Endothelial cell of umbilical vein (primary cell): ENCODE results near the gene MBD2. TPM values are rescaled to one million over a fixed set of nuclear protein-coding genes. Genes with fewer than 3 reads are reported as not detected.
A peak's percentile ranks its signal among the peaks of the same experiment; 100 is the strongest.
"Not testable (repeated sequence)": the region's sequence is repeated elsewhere in the genome, so short reads cannot be mapped to it uniquely, and the experiment has no call there.

ENCODE experiments used
- BruUV-seq: library from RNA; stranded (reverse); fragments of 400-500 nt; replicated peaks from 2 replicates; lab custom pipeline; 2021; lab: Mats Ljungman, UMichigan
- CTCF ChIA-PET: fragments of 300-600, 350-600 bp; sonication (Branson Sonifier 250); formaldehyde crosslinking; loops from one replicate; lab custom pipeline; 2021; ENCODE audit warnings: antibody characterized with exemption, inconsistent platforms; lab: Charles Lee
- POLR2A ChIA-PET: fragments of 300-600, 350-600 bp; sonication (Branson Sonifier 250); formaldehyde crosslinking; loops from one replicate; lab custom pipeline; 2021; ENCODE audit warnings: antibody characterized with exemption, inconsistent platforms; lab: Charles Lee
- DNase-seq: peaks from one replicate; pipeline ENCODE4 v3.0.0-alpha.2; 2011; ENCODE audit warnings: low read depth, low spot score
- FAIRE-seq: peaks from 2 replicates; lab custom pipeline; 2011; peaks lifted over from hg19 to GRCh38; lab: Jason Lieb, UNC
- H2AFZ ChIP-seq: 2 replicates; pipeline ENCODE4 v1.6.0; 2012; ENCODE audit warnings: low read depth, low read length, control low read depth, inconsistent platforms
- H3K27ac ChIP-seq: 2 replicates; pipeline ENCODE4 v1.5.1; 2011; ENCODE audit warnings: low read depth, mild to moderate bottlenecking, control low read depth, low read length, moderate library complexity; ENCODE audit not compliant: insufficient read depth
- H3K27me3 ChIP-seq, 2 experiments: 2 replicates each; pipeline versions ENCODE4 v1.6.0 to v1.6.1; 2011; ENCODE audit warnings: low read length in 2 of 2, mixed read lengths in 1 of 2; ENCODE audit not compliant: control insufficient read depth in 2 of 2, insufficient read depth in 2 of 2
- H3K36me3 ChIP-seq, 2 experiments: 2 replicates in 1 of 2; 3 replicates in 1 of 2; pipeline ENCODE4 v1.5.1; 2011; ENCODE audit warnings: low read length in 2 of 2, mild to moderate bottlenecking in 1 of 2, moderate library complexity in 1 of 2; ENCODE audit not compliant: control insufficient read depth in 2 of 2, insufficient read depth in 2 of 2; ENCODE audit errors: extremely low read depth in 1 of 2
- H3K4me1 ChIP-seq: 3 replicates; pipeline ENCODE4 v1.5.1; 2011; ENCODE audit warnings: mild to moderate bottlenecking, low read length; ENCODE audit not compliant: control insufficient read depth, insufficient read depth; ENCODE audit errors: extremely low read depth
- H3K4me2 ChIP-seq: 2 replicates; pipeline ENCODE4 v1.6.1; 2011; ENCODE audit warnings: low read length, control low read depth, mixed read lengths; ENCODE audit not compliant: insufficient read depth
- H3K4me3 ChIP-seq, 3 experiments: fragments of 200-600 bp in 1 of 3; sonication (generic), shearing (Covaris generic) in 1 of 3; replicated peaks in 1 of 3; 2 replicates each; pipeline ENCODE4 v1.5.1; 2011 to 2016; ENCODE audit warnings: control low read depth in 3 of 3, low read length in 3 of 3, mild to moderate bottlenecking in 2 of 3, inconsistent platforms in 1 of 3, low read depth in 1 of 3, moderate library complexity in 1 of 3; ENCODE audit not compliant: insufficient read depth in 1 of 3
- H3K79me2 ChIP-seq: 2 replicates; pipeline ENCODE4 v1.6.0; 2012; ENCODE audit warnings: low read length, inconsistent platforms; ENCODE audit not compliant: control insufficient read depth, insufficient read depth
- H3K9ac ChIP-seq: replicated peaks from 2 replicates; pipeline ENCODE3; 2011; ENCODE audit warnings: low read length, control low read depth; ENCODE audit not compliant: insufficient read depth; ENCODE audit errors: extremely low read depth
- H3K9me1 ChIP-seq: replicated peaks from 3 replicates; pipeline ENCODE4 v1.6.0; 2011; ENCODE audit warnings: mild to moderate bottlenecking, low read length; ENCODE audit not compliant: control insufficient read depth, insufficient read depth; ENCODE audit errors: extremely low read depth
- H3K9me3 ChIP-seq: replicated peaks from 2 replicates; pipeline ENCODE4 v1.5.1; 2012; ENCODE audit warnings: low read length, inconsistent platforms; ENCODE audit not compliant: control insufficient read depth, insufficient read depth
- H4K20me1 ChIP-seq: replicated peaks from 2 replicates; pipeline ENCODE3; 2011; ENCODE audit warnings: mild to moderate bottlenecking, low read length; ENCODE audit not compliant: control insufficient read depth, insufficient read depth; ENCODE audit errors: extremely low read depth
- EZH2 ChIP-seq: IDR thresholded peaks from 2 replicates; pipeline ENCODE4 v1.6.1; 2012; ENCODE audit warnings: borderline replicate concordance, low read depth, mild to moderate bottlenecking, moderate library complexity, low read length, inconsistent platforms; ENCODE audit not compliant: severe bottlenecking
- FOS ChIP-seq: IDR thresholded peaks from 2 replicates; pipeline ENCODE4 v1.6.1; 2011; ENCODE audit warnings: mild to moderate bottlenecking, low read length, moderate library complexity, borderline replicate concordance; ENCODE audit not compliant: insufficient read depth
- GATA2 ChIP-seq: IDR thresholded peaks from 2 replicates; pipeline ENCODE4 v1.7.0; 2011; ENCODE audit warnings: low read depth, mild to moderate bottlenecking, moderate library complexity, mixed read lengths, low read length; ENCODE audit not compliant: insufficient read length, insufficient read depth
- JUN ChIP-seq: IDR thresholded peaks from 2 replicates; pipeline ENCODE4 v1.6.1; 2011; ENCODE audit warnings: borderline replicate concordance, low read depth; ENCODE audit not compliant: insufficient read length, insufficient read depth
- MYC ChIP-seq: IDR thresholded peaks from one replicate; pipeline ENCODE4 v1.6.1; 2011; ENCODE audit warnings: mild to moderate bottlenecking, low read depth, low read length
- POLR2A ChIP-seq: IDR thresholded peaks from 2 replicates; pipeline ENCODE4 v1.6.1; 2012; ENCODE audit warnings: low read depth, mild to moderate bottlenecking, control low read depth, low read length
- dilution Hi-C: fragments of 300-500 bp; cut with MboI; formaldehyde crosslinking; loops from one replicate; pipeline ENCODE4 v1.15.0; 2019; ENCODE audit warnings: low sequenced_read_pairs; ENCODE audit not compliant: extremely low pct_ligation_motif_present
- intact Hi-C: fragments of 100-400 bp; cut with micrococcal nuclease; formaldehyde crosslinking; loops from one replicate; pipeline ENCODE4 v1.10.0; 2022
- polyA plus RNA-seq, 4 experiments: library from polyadenylated mRNA; depleted of rRNA in 3 of 4; stranded (reverse) in 3 of 4; unstranded in 1 of 4; fragments of >200 nt; gene quantifications; 2 replicates each; pipeline versions ENCODE4 v1.2.1 to v1.2.3, GENCODE V29; 2011 to 2012; ENCODE audit warnings: missing spikeins in 1 of 4
- total RNA-seq: library from RNA; stranded (reverse); gene quantifications from 2 replicates; pipeline ENCODE4 v1.2.3, GENCODE V29; 2021

The MBD2 gene
- total and polyA plus RNA-seq, 2 donors (not counting 3 experiments of a cell fraction or from before 2014, with no cell fraction given) = 86.8 to 110 TPM

- TF ChIP-seq EZH2 (no peak), POLR2A (no peak), GATA2 (no peak), FOS (peak; percentile 7), MYC (no peak), JUN (peak; percentile 30)
- CTCF ChIA-PET = interaction anchor here (1.0 kb wide), 1 partner anchor 24 kb away, joined by 3 read pairs; no protein-coding TSS in a partner anchor
- H3K27ac ChIP-seq = no peak overlapping the region
- no peak overlapping the region for H3K4me3 ChIP-seq
- H3K4me1 ChIP-seq = peaks cover 2% of the 10 kb centered on the region
- no peak overlapping the region for H3K9ac ChIP-seq
- no peak for FAIRE-seq
- dilution Hi-C loops = no loop called here
- peak; percentile 76 for DNase-seq
- intact Hi-C loops = no loop called here
- H3K9me1 ChIP-seq = no peaks in the 10 kb centered on the region
- POLR2A ChIA-PET = interaction anchor here (0.6 kb wide), 1 partner anchor 789 kb away, joined by 3 read pairs; no protein-coding TSS in a partner anchor
- no peaks in the 10 kb centered on the region for H3K36me3 ChIP-seq
- H2AFZ ChIP-seq = no peak overlapping the region
- no TSS peak for BruUV-seq
- no peaks in the 10 kb centered on the region for H3K79me2 ChIP-seq
- H3K9me3 ChIP-seq = no peaks in the 10 kb centered on the region
- H3K27me3 ChIP-seq = no peaks in the 10 kb centered on the region
- no peak overlapping the region for H3K4me2 ChIP-seq
- H4K20me1 ChIP-seq = no peaks in the 10 kb centered on the region
Measured at GRCh38 chr18:54125429-54125828, 99.0 kb downstream of the MBD2 start.

- H3K9me3 ChIP-seq, H3K4me2 ChIP-seq, H2AFZ ChIP-seq, CTCF ChIA-PET, H3K9me1 ChIP-seq, FAIRE-seq, BruUV-seq, H3K27ac ChIP-seq, H3K36me3 ChIP-seq, POLR2A ChIA-PET, H3K79me2 ChIP-seq, H3K4me1 ChIP-seq, H3K4me3 ChIP-seq, H3K27me3 ChIP-seq, intact Hi-C loops, dilution Hi-C loops, H4K20me1 ChIP-seq, H3K9ac ChIP-seq: not testable (repeated sequence)
- DNase-seq = peak; percentile 14
Measured at GRCh38 chr18:54123720-54124440, 100.6 kb downstream of the MBD2 start.
